Measurements from ENCODE around the gene C2.

The C2 gene

GRCh38 chr6:31948306-31948705 is 20.8 kb downstream of the C2 start:
- H3K4me1 Mint-ChIP-seq, result peaks cover 4 to 11% of the 10 kb centered on the region in 2 donors

GRCh38 chr6:31948753-31949413 is 21.4 kb downstream of the C2 start:
- Mint-ChIP-seq H3K27me3 (peaks cover 11 to 17% of the 10 kb centered on the region in 2 donors), H3K27ac (no peak overlapping the region), H3K4me1 (peaks cover 7 to 12% of the 10 kb centered on the region in 2 donors), H3K4me3 (no peak overlapping the region), H3K36me3 (peaks cover 13 to 23% of the 10 kb centered on the region in 2 donors), H3K9me3 (no peaks in the 10 kb centered on the region)
- DNase-seq (no peak), ATAC-seq (replicated peaks) (no peak)

More at GRCh38 chr6:31948306-31948705, 20.8 kb downstream of the C2 start:
- peaks cover 7 to 17% of the 10 kb centered on the region in 2 donors for H3K36me3 Mint-ChIP-seq
- no peak for DNase-seq
- no peak for ATAC-seq (replicated peaks)
- H3K27me3 Mint-ChIP-seq, result peaks cover 17 to 23% of the 10 kb centered on the region in 2 donors
- H3K9me3 Mint-ChIP-seq, result no peaks in the 10 kb centered on the region
- H3K4me3 Mint-ChIP-seq, result no peak overlapping the region
- peak overlapping the region; percentile 63 for H3K27ac Mint-ChIP-seq

- DNase-seq (no peak), ATAC-seq (replicated peaks) (no peak)
- peaks cover 23 to 32% of the 10 kb centered on the region in 2 donors for H3K36me3 Mint-ChIP-seq
- no peaks in the 10 kb centered on the region for H3K9me3 Mint-ChIP-seq
- peaks cover 6% of the 10 kb centered on the region in 2 donors for H3K27me3 Mint-ChIP-seq
- H3K4me3 Mint-ChIP-seq, result no peak overlapping the region
- H3K4me1 Mint-ChIP-seq, result peaks cover 7 to 12% of the 10 kb centered on the region in 2 donors
- H3K27ac Mint-ChIP-seq, result no peak overlapping the region
Measured at GRCh38 chr6:31949926-31950548, 22.5 kb downstream of the C2 start.

- Mint-ChIP-seq H3K9me3 (no peaks in the 10 kb centered on the region), H3K27ac (no peak overlapping the region), H3K4me1 (peaks cover 8 to 14% of the 10 kb centered on the region in 2 donors), H3K4me3 (no peak overlapping the region), H3K36me3 (peaks cover 23 to 40% of the 10 kb centered on the region in 2 donors), H3K27me3 (no peaks in the 10 kb centered on the region)
- no peak for DNase-seq
- ATAC-seq (replicated peaks), result peak; percentile 67 to 74
Measured at GRCh38 chr6:31952140-31952805, 24.8 kb downstream of the C2 start.

- Mint-ChIP-seq H3K4me1 (peaks cover 11 to 20% of the 10 kb centered on the region in 2 donors), H3K4me3 (no peak overlapping the region), H3K27me3 (no peaks in the 10 kb centered on the region), H3K36me3 (peaks cover 23 to 40% of the 10 kb centered on the region in 2 donors), H3K9me3 (no peaks in the 10 kb centered on the region), H3K27ac (no peak overlapping the region)
- no peak for DNase-seq
- ATAC-seq (replicated peaks), result no peak
Measured at GRCh38 chr6:31952890-31953289, 25.4 kb downstream of the C2 start.

- H3K36me3 Mint-ChIP-seq, result peaks cover 23 to 48% of the 10 kb centered on the region in 2 donors
- no peaks in the 10 kb centered on the region for H3K9me3 Mint-ChIP-seq
- ATAC-seq (replicated peaks) (no peak), DNase-seq (no peak)
- no peak overlapping the region for H3K4me3 Mint-ChIP-seq
- peak overlapping the region; percentile 71 for H3K27ac Mint-ChIP-seq
- H3K27me3 Mint-ChIP-seq, result no peaks in the 10 kb centered on the region
- H3K4me1 Mint-ChIP-seq, result peaks cover 15 to 33% of the 10 kb centered on the region in 2 donors
Measured at GRCh38 chr6:31954511-31954910, 27.0 kb downstream of the C2 start.

GRCh38 chr6:31956796-31957195 is 29.3 kb downstream of the C2 start:
- no peak for ATAC-seq (replicated peaks)
- peaks cover 40 to 58% of the 10 kb centered on the region in 2 donors for H3K36me3 Mint-ChIP-seq
- peaks cover 29 to 55% of the 10 kb centered on the region in 2 donors for H3K4me1 Mint-ChIP-seq
- H3K27me3 Mint-ChIP-seq, result no peaks in the 10 kb centered on the region
- H3K27ac Mint-ChIP-seq, result no peak overlapping the region
- no peaks in the 10 kb centered on the region for H3K9me3 Mint-ChIP-seq
- DNase-seq, result no peak
- peak overlapping the region in 1 of 2 donors; percentile 30 for H3K4me3 Mint-ChIP-seq

GRCh38 chr6:31958412-31958740 is 30.9 kb downstream of the C2 start:
- H3K27ac Mint-ChIP-seq, result peak overlapping the region; percentile 98
- ATAC-seq (replicated peaks), result peak in 1 of 2 donors; percentile 3
- no peaks in the 10 kb centered on the region for H3K27me3 Mint-ChIP-seq
- DNase-seq, result no peak
- H3K4me3 Mint-ChIP-seq, result peak overlapping the region; percentile 91 to 99
- peaks cover 45 to 65% of the 10 kb centered on the region in 2 donors for H3K36me3 Mint-ChIP-seq
- peaks cover 28 to 51% of the 10 kb centered on the region in 2 donors for H3K4me1 Mint-ChIP-seq
- H3K9me3 Mint-ChIP-seq, result no peaks in the 10 kb centered on the region

GRCh38 chr6:31958741-31959739 is 31.5 kb downstream of the C2 start, which contains the start of the genes NELFE and SKIC2:
NELFE (minus strand) TSS chr6:31958971; CDS start chr6:31958446, 525 bp downstream.
SKIC2 (plus strand) TSS chr6:31959175; CDS start chr6:31959193, 18 bp downstream.
- H3K27ac Mint-ChIP-seq, result peak within 1 kb of the TSS; percentile 98
- H3K4me1 Mint-ChIP-seq, result peaks cover 27 to 48% of the 10 kb centered on the region in 2 donors
- peaks cover 42 to 64% of the 10 kb centered on the region in 2 donors for H3K36me3 Mint-ChIP-seq
- peak; percentile 99 to 100 for ATAC-seq (replicated peaks)
- H3K4me3 Mint-ChIP-seq, result peak within 1 kb of the TSS; percentile 91 to 99
- no peaks in the 10 kb centered on the region for H3K27me3 Mint-ChIP-seq
- no peaks in the 10 kb centered on the region for H3K9me3 Mint-ChIP-seq
- peak; percentile 99 for DNase-seq

GRCh38 chr6:31961616-31962015 is 34.1 kb downstream of the C2 start:
- ATAC-seq (replicated peaks) (no peak), DNase-seq (no peak)
- peak overlapping the region in 1 of 2 donors; percentile 10 for H3K4me3 Mint-ChIP-seq
- peak overlapping the region; percentile 81 for H3K27ac Mint-ChIP-seq
- H3K36me3 Mint-ChIP-seq, result peaks cover 46 to 65% of the 10 kb centered on the region in 2 donors
- H3K9me3 Mint-ChIP-seq, result no peaks in the 10 kb centered on the region
- H3K27me3 Mint-ChIP-seq, result no peaks in the 10 kb centered on the region
- peaks cover 27 to 48% of the 10 kb centered on the region in 2 donors for H3K4me1 Mint-ChIP-seq

GRCh38 chr6:31963921-31964320 is 36.4 kb downstream of the C2 start:
- Mint-ChIP-seq H3K27ac (peak overlapping the region; percentile 73), H3K9me3 (no peaks in the 10 kb centered on the region), H3K4me3 (no peak overlapping the region), H3K27me3 (no peaks in the 10 kb centered on the region), H3K4me1 (peaks cover 25 to 42% of the 10 kb centered on the region in 2 donors), H3K36me3 (peaks cover 62 to 75% of the 10 kb centered on the region in 2 donors)
- ATAC-seq (replicated peaks) (no peak), DNase-seq (no peak)

- H3K27ac Mint-ChIP-seq, result no peak overlapping the region
- no peak overlapping the region for H3K4me3 Mint-ChIP-seq
- ATAC-seq (replicated peaks), result no peak
- H3K9me3 Mint-ChIP-seq, result no peaks in the 10 kb centered on the region
- peaks cover 32 to 43% of the 10 kb centered on the region in 2 donors for H3K4me1 Mint-ChIP-seq
- no peak for DNase-seq
- H3K27me3 Mint-ChIP-seq, result no peaks in the 10 kb centered on the region
- H3K36me3 Mint-ChIP-seq, result peaks cover 68 to 74% of the 10 kb centered on the region in 2 donors
Measured at GRCh38 chr6:31965700-31966099, 38.2 kb downstream of the C2 start.

GRCh38 chr6:31966506-31966905 is 39.0 kb downstream of the C2 start:
- ATAC-seq (replicated peaks) (no peak), DNase-seq (no peak)
- H3K9me3 Mint-ChIP-seq, result no peaks in the 10 kb centered on the region
- peaks cover 28 to 41% of the 10 kb centered on the region in 2 donors for H3K4me1 Mint-ChIP-seq
- H3K4me3 Mint-ChIP-seq, result no peak overlapping the region
- H3K27ac Mint-ChIP-seq, result no peak overlapping the region
- peaks cover 61 to 66% of the 10 kb centered on the region in 2 donors for H3K36me3 Mint-ChIP-seq
- H3K27me3 Mint-ChIP-seq, result no peaks in the 10 kb centered on the region

All from stimulated activated naive B cell treated with anti-CD40 and anti-IgM and Interleukin-4, amounts not matched to agents 10 μg/mL and 1 μg/mL and 100 μg/mL, for 72 hours (primary cell).